HG03558 (cell line): Measurements from ENCODE around the gene WDR5.
"Not testable (repeated sequence)": the region's sequence is repeated elsewhere in the genome, so short reads cannot be mapped to it uniquely, and the experiment has no call there.

ENCODE experiments used
- ATAC-seq: cut with Tn5 transposase; IDR thresholded peaks from one replicate; pipeline ENCODE4 v1.9.1; 2021; ENCODE audit warnings: moderate number of reproducible peaks; ENCODE audit not compliant: unreplicated experiment; ENCODE audit errors: extremely low read depth

Gene WDR5

DNA sequence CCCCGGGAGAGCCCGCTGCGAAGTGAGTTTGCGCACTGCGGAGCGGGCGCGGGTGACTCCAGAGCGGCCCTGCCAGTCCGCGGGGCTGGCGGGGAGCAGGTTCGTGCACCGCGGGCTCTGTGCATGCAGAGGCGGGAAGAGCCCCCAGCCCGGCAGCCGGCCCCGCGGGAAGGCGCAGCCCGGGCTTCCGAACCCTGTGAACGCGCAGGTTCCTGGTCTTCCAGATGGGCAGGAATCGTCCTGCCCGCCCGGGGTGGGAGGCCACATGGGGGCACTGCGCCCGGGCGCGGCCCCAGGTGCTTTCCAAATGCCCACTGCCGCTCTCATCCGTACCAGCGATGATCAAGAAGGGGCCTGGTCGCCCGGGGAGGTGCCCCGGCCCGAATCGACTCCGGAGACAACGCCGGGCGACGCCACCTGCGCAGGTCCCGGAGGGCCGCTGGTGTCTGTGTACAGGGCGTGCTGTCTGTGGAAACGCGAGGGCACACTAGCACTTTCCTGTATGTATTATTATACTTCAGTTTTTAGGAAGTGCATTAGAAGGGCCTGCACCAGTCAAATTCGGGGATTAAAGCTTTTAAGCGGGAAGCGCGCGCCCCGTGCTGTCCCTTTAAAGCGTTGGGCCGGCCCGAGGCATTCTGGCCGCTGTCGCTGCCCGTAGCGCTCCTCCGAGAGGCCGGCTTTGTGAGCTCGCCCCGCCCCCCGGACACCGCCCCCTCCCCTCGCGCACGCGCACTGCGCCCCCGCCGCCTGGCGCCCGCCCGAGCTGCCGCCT is at the start of gene WDR5:
WDR5 (plus strand) TSS at position 740 of the 775 bp plus-strand sequence. CDS start 3,796 bp downstream, outside the sequence.
- ATAC-seq: no peak

DNA sequence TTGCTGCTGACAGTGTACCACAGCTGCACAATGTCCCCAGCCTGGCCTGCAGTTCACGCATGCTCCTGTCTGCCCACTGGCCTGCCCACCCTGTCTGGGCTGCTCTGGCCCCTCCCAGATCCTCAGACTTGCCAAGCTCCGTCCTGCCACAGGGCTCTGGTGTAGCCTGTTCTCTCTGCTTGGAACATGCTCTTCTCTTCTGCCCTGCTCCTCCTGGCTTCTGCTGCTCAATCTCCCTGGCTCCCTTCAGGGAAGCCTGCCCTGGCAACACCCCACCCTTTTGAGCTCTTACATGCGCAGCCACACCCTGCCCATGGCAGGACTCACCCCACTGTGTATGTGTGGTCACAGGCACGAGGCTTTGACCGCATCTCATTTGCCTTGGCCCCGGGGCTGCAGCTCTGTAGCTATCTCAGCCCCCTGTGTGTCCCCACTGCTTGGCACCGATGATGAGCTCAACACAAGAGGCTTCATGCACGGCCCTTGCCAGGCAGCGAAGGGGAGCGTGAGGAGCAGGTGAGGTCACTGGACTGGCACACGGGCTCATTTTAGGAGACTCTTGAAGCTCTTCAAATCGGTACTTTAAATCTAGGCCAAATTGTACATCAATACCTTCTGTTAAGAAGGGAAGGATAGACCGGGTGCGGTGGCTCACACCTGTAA is 47.7 kb upstream of the WDR5 start:
- no peak for ATAC-seq

DNA sequence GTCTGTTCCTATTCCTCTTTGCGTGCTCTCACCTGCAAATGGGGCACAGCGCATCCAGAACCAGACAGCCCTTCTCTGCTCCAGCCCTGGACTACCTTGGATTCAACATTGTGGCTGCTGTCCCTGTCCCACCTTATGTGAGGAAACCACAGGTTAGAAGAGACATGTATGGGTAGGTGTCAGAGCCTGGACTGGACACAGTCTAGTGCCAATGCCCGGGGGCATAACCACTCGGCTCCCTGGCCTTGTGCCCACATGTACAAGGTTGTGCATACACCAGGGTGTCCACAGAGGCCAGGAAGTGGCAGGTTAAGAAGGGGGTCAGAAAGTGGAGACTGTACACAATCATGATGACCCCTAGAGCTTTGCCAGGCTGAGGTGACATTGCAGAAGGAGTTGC is 45.9 kb upstream of the WDR5 start:
- no peak for ATAC-seq

DNA sequence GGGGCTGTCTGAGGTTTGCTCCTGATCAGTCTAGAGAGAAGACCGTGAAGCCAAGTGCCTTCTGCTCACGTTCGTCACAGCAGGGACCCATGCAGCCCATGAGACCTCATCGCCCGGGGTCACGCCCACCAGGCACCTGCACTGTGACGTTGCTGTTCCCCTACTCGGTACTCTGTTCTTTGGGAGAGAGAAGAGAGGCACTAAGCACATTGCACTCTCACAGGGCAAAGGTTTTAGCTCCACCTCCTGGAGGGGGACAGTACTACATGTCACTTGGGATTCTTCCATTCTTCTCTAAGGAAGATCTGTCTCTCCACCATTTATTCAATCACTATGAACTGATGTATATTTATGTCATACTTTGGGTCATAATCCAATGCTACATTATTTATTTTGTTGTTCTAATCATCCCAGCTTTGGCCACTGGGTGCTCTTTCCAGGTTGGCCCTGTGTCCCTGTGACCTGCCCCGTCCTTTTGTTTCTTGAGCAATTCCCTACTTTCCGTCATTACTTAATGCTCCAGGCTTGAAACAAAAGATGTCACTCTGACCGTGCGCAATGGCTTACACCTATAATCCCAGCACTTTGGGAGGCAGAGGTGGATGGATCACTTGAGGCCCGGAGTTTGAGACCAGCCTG is 36.6 kb upstream of the WDR5 start:
- ATAC-seq: no peak

DNA sequence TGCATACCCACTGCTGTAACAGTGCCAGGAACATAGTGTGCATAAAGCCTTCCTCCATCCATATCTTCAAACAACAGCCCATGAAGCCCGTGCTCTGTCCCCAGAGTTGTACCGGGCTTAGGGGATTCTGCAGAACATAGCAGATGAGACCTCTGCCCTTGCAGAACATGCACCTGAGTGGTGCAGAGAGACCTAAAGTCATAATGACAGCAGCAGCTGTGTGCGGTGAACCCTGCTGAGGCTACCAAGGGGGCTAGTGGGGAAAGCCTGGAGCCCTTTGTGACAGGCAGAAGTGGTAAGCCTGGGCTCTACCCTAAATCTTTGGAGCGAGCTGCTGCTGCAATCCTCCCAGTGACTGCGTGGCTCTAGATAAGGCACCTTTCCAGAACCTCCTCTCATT is 35.8 kb upstream of the WDR5 start:
- ATAC-seq: no peak

DNA sequence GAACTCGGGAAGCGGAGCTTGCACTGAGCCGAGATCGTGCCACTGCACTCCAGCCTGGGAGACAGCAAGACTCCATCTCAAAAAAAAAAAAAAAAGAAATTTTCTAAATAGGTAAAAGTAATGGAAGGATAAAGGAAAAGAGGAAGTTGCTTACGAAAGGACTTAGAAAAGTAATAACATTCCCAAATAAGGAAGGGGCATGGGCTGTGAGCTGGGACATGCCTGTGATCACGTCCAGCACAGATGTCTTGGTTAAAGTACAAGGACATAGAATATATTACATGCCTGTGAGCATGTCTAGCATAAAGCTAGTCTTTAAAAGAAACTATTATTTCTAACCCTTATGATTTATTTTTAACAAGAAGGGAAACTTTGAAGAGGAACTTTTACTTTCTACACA is 34.7 kb upstream of the WDR5 start:
- ATAC-seq: not testable (repeated sequence)

DNA sequence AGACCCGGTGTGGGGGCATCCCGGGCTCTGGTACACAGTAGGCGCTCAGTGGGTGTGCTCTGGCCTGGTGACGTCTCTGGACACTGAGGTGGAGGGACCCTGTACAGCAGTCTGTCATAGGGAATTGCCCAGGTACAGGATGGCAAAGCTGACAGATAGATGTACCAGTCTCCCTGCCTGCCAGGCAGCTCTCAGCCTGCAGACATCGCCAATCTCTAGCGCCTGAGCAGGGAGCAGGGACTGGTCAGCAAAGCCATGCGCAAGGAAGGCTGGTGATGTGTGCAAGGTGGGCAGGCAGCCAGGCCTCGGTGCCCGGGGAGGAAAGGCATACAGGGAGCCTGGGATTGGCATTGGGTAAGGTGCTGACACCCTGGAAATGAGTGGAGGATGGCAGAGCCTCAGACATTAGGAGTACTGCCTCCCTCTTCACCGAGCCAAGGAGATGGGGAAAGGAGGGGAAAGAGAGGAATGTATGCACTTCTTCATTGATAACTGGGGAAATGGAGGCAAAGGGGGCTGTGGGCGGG is 34.2 kb upstream of the WDR5 start:
- no peak for ATAC-seq

DNA sequence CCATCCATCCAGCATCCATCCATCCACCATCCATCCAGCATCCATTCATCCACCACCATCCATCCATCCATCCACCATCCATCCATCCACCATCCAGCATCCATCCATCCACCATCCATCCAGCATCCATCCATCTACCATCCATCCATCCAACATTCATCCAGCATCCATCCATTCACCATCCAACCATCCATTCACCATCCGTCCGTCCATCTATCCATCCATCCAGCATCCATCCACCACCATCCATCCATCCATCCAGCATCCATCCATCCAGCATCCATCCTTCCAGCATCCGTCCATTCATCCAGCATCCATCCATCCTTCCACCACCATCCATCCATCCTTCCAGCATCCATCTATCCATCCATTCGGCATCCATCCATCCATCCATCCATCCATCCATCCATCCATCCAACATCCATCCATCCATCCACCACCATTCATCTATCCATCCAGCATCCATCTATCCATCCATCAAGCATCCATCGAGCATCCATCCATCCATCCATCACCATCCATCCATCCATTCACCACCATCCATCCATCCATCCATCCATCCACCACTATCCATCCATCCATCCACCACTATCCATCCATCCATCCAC is 32.4 kb upstream of the WDR5 start:
- no peak for ATAC-seq

DNA sequence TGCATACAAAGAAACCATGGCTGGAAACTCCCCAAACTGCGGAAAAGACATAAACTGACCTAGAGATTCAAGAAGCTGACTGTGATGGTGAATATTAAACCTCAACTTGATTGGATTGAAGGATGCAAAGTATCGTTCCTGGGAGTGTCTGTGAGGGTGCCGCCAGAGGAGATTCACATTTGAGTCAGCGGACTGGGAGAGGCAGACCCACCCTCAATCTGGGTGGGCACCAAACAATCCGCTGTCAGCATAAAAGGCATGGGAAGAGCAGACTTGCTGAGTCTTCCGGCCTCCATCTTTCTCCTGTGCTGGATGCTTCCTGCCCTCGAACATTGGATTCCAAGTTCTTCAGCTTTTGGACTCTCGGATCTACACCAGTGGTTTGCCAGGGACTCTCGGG is 24.8 kb upstream of the WDR5 start:
- no peak for ATAC-seq

DNA sequence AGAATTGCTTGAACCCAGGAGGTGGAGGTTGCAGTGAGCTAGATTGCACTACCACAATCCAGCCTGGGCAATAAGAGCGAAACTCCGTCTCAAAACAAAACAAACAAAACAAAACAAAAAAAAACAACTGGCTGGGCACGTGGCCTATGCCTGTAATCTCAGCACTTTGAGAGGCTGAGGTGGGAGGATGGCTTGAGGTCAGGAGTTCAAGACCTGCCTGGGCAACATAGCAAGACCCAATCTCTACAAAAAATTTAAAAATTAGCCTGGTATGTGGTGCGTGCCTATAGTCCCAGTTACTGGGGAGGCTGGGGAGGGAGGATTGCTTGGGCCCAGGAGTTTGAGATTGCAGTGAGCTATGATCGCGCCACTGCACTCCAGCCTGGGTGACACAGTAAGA is 23.3 kb upstream of the WDR5 start:
- no peak for ATAC-seq

DNA sequence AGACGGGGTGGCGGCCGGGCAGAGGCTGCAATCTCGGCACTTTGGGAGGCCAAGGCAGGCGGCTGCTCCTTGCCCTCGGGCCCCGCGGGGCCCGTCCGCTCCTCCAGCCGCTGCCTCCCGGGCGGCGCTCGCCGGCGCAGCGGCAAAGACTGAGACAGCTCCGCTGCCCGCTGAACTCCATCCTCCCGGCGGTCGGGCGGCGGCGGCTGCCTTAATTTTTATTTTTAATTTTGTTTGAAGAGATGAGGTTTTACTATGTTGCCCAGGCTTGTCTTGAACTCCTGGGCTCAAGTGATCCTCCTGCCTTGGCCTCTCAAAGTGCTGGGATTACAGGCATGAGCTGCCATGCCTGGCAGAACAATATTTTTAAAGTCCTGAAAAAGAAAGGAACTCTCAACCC is 16.9 kb upstream of the WDR5 start:
- not testable (repeated sequence) for ATAC-seq

DNA sequence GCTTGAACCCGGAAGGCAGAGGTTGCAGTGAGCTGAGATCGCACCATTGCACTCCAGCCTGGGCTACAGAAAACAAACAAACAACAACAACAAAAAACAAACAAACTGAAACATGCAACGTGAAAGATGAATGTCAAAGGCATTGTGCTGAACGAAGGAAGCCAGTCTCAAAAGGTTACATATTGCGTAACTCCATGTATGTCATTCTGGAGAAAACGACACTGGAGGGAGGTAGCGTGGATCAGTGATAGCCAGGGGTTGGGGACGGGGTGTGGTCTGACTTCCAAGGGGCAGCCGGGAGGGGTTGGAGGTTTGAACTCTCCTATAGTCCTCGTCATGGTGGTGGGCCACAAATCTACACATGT is 12.1 kb upstream of the WDR5 start:
- no peak for ATAC-seq

DNA sequence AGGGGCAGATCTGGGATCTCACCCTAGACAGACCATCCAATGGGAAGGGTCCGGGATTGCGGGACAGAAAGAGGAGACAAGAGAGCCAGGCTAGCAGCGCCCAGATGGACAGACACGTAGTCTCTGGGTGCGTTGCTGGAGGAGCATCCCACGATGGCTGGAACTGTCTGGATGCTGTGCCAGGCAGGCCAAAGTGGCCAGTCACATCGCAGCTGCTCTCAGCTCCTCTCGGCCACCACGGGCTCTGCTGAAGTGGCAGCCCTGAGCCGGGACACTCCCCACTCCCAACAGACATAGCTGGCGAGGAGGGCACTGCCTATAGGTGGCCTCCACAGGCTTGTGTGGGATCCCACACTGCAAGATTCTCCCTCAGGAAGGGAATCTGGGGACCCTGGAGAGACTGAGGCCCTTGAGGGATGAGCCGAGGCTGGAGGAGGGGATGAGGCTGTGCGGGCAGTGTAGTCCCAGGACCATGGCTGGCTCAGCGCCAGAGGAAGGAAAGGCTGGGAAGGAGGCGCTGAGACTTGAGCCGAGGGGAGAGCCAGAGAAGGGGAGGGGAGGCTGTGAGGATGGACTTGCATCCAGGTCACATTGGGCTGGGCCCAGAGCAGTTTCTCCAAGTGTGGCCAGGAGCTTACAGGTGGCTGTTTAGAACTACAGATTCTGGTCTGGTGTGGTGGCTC is 10.3 kb upstream of the WDR5 start:
- ATAC-seq: no peak

DNA sequence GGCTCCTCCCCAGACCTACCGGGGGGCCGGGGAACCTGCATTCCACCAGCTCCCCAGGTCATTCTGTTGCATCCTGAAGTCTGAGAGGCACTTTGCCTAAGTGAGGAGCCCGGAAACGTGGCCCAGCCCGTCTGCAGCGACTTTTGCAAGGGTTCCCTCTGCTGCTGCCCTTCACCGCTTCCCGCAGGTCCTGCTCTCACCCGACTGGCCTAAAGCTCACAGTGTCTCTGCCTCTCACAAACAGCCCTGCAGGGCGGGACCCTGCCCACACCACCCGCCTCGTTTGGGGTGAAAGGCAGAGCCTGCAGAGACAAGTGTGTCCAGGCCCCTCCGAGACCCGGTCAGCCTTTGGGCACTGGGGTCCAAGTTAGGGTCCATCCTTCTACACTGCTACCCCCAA is 9.5 kb upstream of the WDR5 start:
- ATAC-seq: no peak

DNA sequence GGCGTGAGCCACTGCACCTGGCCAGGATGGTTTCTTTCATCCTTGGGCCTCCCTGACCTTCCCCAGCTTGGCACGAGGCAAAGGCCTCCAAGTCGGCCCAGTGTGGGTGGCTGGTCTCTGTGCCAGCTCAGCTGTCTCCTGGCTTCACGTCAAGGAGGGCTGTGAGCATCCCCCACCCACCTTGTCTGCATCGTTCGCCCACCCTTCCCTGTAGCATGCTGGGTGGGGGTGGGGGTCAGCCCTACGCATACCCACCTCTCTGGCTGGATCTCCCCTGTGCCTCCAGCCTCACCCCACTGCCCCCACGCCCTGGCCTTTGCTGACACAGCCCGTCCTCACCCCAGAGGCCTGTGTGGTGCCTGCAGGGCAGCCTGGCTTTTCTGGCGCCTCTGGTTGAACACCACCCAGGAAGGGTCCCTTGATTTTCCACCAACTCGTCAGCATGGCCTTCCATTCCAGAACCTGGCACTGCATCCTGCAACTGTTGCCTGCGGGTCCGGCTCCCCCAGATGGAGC is 8.8 kb upstream of the WDR5 start:
- ATAC-seq: no peak

DNA sequence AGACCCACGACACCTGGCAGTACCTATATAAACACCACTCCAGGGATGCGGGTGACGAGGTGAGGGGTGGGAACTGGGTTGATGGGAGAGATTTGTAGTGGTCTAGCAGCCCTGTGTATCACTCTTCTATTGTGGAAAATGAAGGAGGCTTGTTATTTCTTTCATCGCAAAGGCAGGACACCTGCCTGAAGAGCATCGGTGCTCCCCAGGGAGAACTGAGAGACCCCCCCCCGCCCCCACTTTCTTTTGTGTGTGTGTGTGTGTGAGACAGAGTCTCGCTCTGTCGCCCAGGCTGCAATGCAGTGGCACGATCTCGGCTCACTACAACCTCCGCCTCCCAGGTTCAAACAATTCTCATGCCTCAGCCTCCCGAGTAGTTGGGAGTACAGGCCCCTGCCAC is 8.3 kb upstream of the WDR5 start:
- ATAC-seq: no peak

DNA sequence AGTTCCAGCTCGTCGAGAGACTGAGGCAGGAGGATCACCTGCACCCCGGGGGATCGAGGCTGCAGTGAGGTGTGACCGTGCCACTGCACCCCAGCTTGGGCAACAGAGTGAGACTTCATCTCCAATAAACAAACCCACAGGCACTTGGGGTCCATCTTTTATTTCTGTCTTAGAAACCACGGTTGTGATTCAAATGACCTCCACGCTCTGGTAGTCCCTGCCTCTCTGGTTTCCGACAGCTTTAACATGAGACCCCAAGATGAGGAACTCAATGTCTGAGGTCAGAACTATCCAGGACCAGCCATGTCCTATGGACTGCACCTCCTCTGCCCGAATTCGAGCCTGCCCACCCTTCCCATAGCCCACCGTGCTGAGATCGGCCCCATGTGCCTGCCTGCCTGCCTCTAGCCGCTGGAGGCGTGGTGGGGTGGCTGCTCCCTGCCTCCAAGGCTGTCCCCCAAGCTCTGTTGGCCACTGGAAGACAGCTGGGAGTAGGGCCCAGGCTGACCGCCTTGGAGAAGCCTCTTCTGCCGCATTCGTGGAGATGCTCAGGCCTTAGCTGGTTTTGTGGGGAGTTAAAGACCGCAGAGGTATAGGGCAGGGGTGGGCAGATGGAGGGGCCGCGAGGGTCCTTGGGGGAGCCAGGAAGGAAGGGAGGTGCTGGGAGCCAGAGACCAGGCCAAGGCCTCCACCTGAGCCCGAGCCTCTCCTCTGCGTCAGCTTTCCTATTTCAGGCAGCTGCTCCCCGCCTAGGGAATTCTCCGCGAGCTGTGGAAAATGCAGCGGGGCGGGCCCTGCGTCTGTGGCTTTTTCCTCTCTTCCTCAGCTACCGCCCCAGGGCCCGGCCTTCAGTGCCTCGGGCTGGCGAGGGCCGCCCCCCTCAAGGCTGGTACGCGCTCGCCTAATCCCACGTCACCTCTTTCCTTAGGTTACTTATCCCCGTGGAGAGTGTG is 6.9 kb upstream of the WDR5 start:
- no peak for ATAC-seq

DNA sequence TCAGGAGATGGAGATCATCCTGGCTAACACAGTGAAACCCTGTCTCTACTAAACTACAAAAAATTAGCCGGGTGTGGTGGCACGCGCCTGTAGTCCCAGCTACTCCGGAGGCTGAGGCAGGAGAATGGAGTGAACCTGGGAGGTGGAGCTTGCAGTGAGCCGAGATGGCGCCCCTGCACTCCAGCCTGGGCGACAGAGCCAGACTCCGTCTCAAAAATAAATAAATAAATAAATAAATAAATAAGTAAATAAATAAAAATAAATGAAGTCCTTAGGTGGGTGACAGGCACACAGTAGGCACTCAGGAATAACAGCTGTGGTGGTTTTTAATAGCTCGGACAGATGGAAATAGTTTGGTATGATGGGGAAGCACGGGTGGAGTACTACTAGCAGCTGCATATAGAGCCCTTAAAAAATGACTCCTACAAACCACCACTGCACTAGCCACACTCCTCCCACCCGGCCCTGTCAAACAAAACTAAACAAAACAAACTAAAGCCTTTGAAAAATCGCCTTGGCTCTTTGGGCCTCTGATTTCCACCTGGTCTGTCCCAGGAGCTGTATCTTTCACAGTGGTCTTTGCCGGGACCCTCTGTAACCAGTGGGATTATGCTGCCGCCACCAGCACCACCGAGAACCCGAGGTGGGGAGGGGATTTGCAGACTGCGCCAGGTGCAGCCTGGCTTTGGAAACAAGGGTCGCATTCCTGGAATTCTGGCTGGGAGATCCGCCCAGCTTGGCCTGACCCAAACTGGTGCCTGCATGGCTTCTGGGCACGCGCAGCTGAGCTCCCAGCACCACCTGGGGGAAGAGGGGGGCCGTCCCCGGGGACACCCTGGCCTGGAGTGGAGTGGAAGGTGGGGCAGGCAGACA is 5.1 kb upstream of the WDR5 start:
- no peak for ATAC-seq
